GM12878 (cell line): Measurements from ENCODE around the gene TSPO2.

Source experiments
- ATF3 ChIP-seq: IDR thresholded peaks from 2 replicates; pipeline ENCODE4 v1.6.1; 2011; ENCODE audit warnings: low read depth, mild to moderate bottlenecking, low read length, moderate library complexity, borderline replicate concordance; ENCODE audit errors: extremely low read depth
- BHLHE40 ChIP-seq, 2 experiments: fragments of 450-650 bp in 1 of 2; IDR thresholded peaks; 2 replicates each; pipeline ENCODE4 v1.6.1; 2011 to 2017; ENCODE audit warnings: low read depth in 2 of 2, borderline replicate concordance in 1 of 2, improper control_type of control experiment in 1 of 2, low read length in 1 of 2, mild to moderate bottlenecking in 1 of 2
- CTCF ChIP-seq, 3 experiments: IDR thresholded peaks in 2 of 3; conservative IDR thresholded peaks in 1 of 3; 2 replicates each; pipeline ENCODE4 v1.5.1; 2011; ENCODE audit warnings: low read depth in 3 of 3, low read length in 3 of 3, mild to moderate bottlenecking in 3 of 3, control low read depth in 2 of 3, moderate library complexity in 2 of 3, inconsistent platforms in 1 of 3, mixed read lengths in 1 of 3; ENCODE audit not compliant: control insufficient read depth in 2 of 3, insufficient read depth in 1 of 3; ENCODE audit errors: extremely low read depth in 1 of 3
- IRF4 ChIP-seq: IDR thresholded peaks from 2 replicates; pipeline ENCODE4 v1.6.1; 2011; ENCODE audit warnings: low read depth, low read length
- KAT2A ChIP-seq: conservative IDR thresholded peaks from 2 replicates; pipeline ENCODE4 v1.6.1; 2011; ENCODE audit warnings: low read depth, low read length; ENCODE audit not compliant: control insufficient read depth
- NRF1 ChIP-seq: conservative IDR thresholded peaks from 2 replicates; pipeline ENCODE4 v1.6.1; 2011; ENCODE audit warnings: mild to moderate bottlenecking, low read depth, low read length, improper control_type of control experiment
- PML ChIP-seq: IDR thresholded peaks from 2 replicates; pipeline ENCODE4 v1.6.1; 2012; ENCODE audit warnings: low read length, inconsistent platforms
- POLR2A ChIP-seq: IDR thresholded peaks from 2 replicates; pipeline ENCODE4 v1.6.1; 2011; ENCODE audit warnings: low read depth, mild to moderate bottlenecking, low read length
- RAD21 ChIP-seq: IDR thresholded peaks from 2 replicates; pipeline ENCODE4 v1.6.1; 2011; ENCODE audit warnings: mild to moderate bottlenecking, low read depth, low read length, moderate library complexity; ENCODE audit not compliant: insufficient read depth
- ZBTB33 ChIP-seq: fragments of 450-650 bp; IDR thresholded peaks from 2 replicates; pipeline ENCODE4 v1.6.1; 2017; ENCODE audit warnings: mild to moderate bottlenecking

GRCh38 chr6:41037107-41037900 lies 5.0 kb upstream of the TSPO2 start:
- TF ChIP-seq NRF1, result no peak
- no peak for TF ChIP-seq CTCF (IDR thresholded peaks at IDR 0.05 in 2 of 3, conservative IDR thresholded peaks at IDR 0.05 in 1 of 3; ENCODE audit: control insufficient read depth in 2 of 3, extremely low read depth in 1 of 3, insufficient read depth in 1 of 3, low read depth in 3 of 3, low read length in 3 of 3)
- no peak for TF ChIP-seq POLR2A
- no peak for TF ChIP-seq RAD21
- no peak for TF ChIP-seq IRF4
- TF ChIP-seq KAT2A, result no peak
- no peak for TF ChIP-seq PML
- no peak for TF ChIP-seq ZBTB33
- TF ChIP-seq BHLHE40 (IDR thresholded peaks at IDR 0.05; ENCODE audit: borderline replicate concordance in 1 of 2, low read depth in 2 of 2, low read length in 1 of 2), result no peak
- no peak for TF ChIP-seq ATF3
